Colonic mucosa (tissue), 4 donors: ENCODE measurements around the gene PTPRCAP. TPM values are rescaled to one million over a fixed set of nuclear protein-coding genes. Genes with fewer than 3 reads are reported as not detected.
"Not testable (repeated sequence)": the region's sequence is repeated elsewhere in the genome, so short reads cannot be mapped to it uniquely, and the experiment has no call there.

ENCODE experiments used
- DNase-seq: peaks from one replicate; pipeline ENCODE4 v3.0.0-alpha.2; 2020
- H3K27ac ChIP-seq: fragments of 200-600 bp; one replicate; pipeline ENCODE4 v1.8.0; 2021
- H3K27me3 ChIP-seq: fragments of 200-600 bp; one replicate; pipeline ENCODE4 v1.8.0; 2021
- H3K36me3 ChIP-seq: fragments of 200-600 bp; one replicate; pipeline ENCODE4 v1.8.0; 2021
- H3K4me1 ChIP-seq: fragments of 200-600 bp; one replicate; pipeline ENCODE4 v1.8.0; 2021; ENCODE audit warnings: mild to moderate bottlenecking
- H3K4me3 ChIP-seq: fragments of 200-600 bp; one replicate; pipeline ENCODE4 v1.8.0; 2021
- H3K9ac ChIP-seq, 2 donors: one replicate each; pipeline ENCODE4 v1.7.0; 2013; ENCODE audit warnings: control low read depth in 2 of 2, low read depth in 2 of 2, low read length in 2 of 2
- H3K9me3 ChIP-seq: fragments of 200-600 bp; one replicate; pipeline ENCODE4 v1.8.0; 2021
- CTCF ChIP-seq: fragments of 200-600 bp; IDR thresholded peaks from one replicate; pipeline ENCODE4 v1.8.0; 2022; ENCODE audit warnings: antibody characterized with exemption, mild to moderate bottlenecking
- intact Hi-C: fragments of 100-400 bp; cut with DNase I; formaldehyde crosslinking; loops from one replicate; pipeline ENCODE4 v1.14.1; 2022
- total RNA-seq, 2 donors: library from RNA; stranded (reverse); fragmentation: NEBNext Ultra II Directional in 1 of 2; extraction: Animal tissue kit (Norgen Biotek cat#: 25700) in 1 of 2; gene quantifications; one replicate each; pipeline ENCODE4 v1.2.1, GENCODE V29; 2021
- donor health status: healthy.
- donor health status: DM: no; HTN: no; CAD: no.
- donor health status: DM: no; HTN: no; CAD: no.

The PTPRCAP gene
- total RNA-seq, 2 donors from 2014 or later = 5.5 to 9.6 TPM

- peak overlapping the region in 1 of 2 donors; percentile 40 for H3K9ac ChIP-seq
- no peaks in the 10 kb centered on the region for H3K27me3 ChIP-seq
- H3K27ac ChIP-seq = peak overlapping the region; percentile 15
- no peak for DNase-seq
- no peaks in the 10 kb centered on the region for H3K9me3 ChIP-seq
- no peak for TF ChIP-seq CTCF
- peaks cover 18% of the 10 kb centered on the region for H3K4me1 ChIP-seq
- intact Hi-C loops = no loop called here
- no peak overlapping the region for H3K4me3 ChIP-seq
- H3K36me3 ChIP-seq = no peaks in the 10 kb centered on the region
Measured at GRCh38 chr11:67466367-67466766, 28.9 kb upstream of the PTPRCAP start.

GRCh38 chr11:67465530-67465929 lies 28.0 kb upstream of the PTPRCAP start:
- DNase-seq = peak; percentile 44
- H3K4me1 ChIP-seq = peaks cover 18% of the 10 kb centered on the region
- peak overlapping the region; percentile 94 for H3K27ac ChIP-seq
- H3K36me3 ChIP-seq, intact Hi-C loops, H3K9me3 ChIP-seq, H3K27me3 ChIP-seq: not testable (repeated sequence)
- H3K4me3 ChIP-seq = peak overlapping the region; percentile 63
- peak overlapping the region in 1 of 2 donors; percentile 64 for H3K9ac ChIP-seq

GRCh38 chr11:67465189-67465510 lies 27.7 kb upstream of the PTPRCAP start:
- Histone ChIP-seq H3K27me3 (no peaks in the 10 kb centered on the region), H3K9me3 (no peaks in the 10 kb centered on the region), H3K4me1 (peaks cover 18% of the 10 kb centered on the region), H3K27ac (peak overlapping the region; percentile 94), H3K9ac (peak overlapping the region; percentile 64 to 72), H3K36me3 (no peaks in the 10 kb centered on the region), H3K4me3 (peak overlapping the region; percentile 63)
- intact Hi-C loops = no loop called here
- no peak for TF ChIP-seq CTCF
- peak; percentile 37 for DNase-seq

GRCh38 chr11:67464411-67465188 lies 27.1 kb upstream of the PTPRCAP start:
- Histone ChIP-seq H3K36me3 (no peaks in the 10 kb centered on the region), H3K9me3 (no peaks in the 10 kb centered on the region), H3K27ac (peak overlapping the region; percentile 94), H3K4me3 (peak overlapping the region; percentile 63), H3K4me1 (peaks cover 18% of the 10 kb centered on the region), H3K27me3 (no peaks in the 10 kb centered on the region), H3K9ac (peak overlapping the region; percentile 64 to 72)
- TF ChIP-seq CTCF = no peak
- DNase-seq = peak; percentile 95
- intact Hi-C loops = no loop called here

GRCh38 chr11:67463680-67464410 lies 26.4 kb upstream of the PTPRCAP start:
- H3K27me3 ChIP-seq = no peaks in the 10 kb centered on the region
- no peaks in the 10 kb centered on the region for H3K36me3 ChIP-seq
- peak overlapping the region; percentile 94 for H3K27ac ChIP-seq
- no peaks in the 10 kb centered on the region for H3K9me3 ChIP-seq
- H3K4me1 ChIP-seq = peaks cover 18% of the 10 kb centered on the region
- peak; percentile 60 for DNase-seq
- intact Hi-C loops = no loop called here
- H3K9ac ChIP-seq = peak overlapping the region; percentile 45 to 61
- TF ChIP-seq CTCF = no peak
- peak overlapping the region; percentile 63 for H3K4me3 ChIP-seq

- no peak for DNase-seq
- H3K36me3 ChIP-seq = no peaks in the 10 kb centered on the region
- intact Hi-C loops = no loop called here
- H3K27ac ChIP-seq = no peak overlapping the region
- no peak for TF ChIP-seq CTCF
- no peaks in the 10 kb centered on the region for H3K9me3 ChIP-seq
- peaks cover 16% of the 10 kb centered on the region for H3K4me1 ChIP-seq
- H3K9ac ChIP-seq = no peak overlapping the region
- H3K27me3 ChIP-seq = no peaks in the 10 kb centered on the region
- no peak overlapping the region for H3K4me3 ChIP-seq
Measured at GRCh38 chr11:67463186-67463585, 25.7 kb upstream of the PTPRCAP start.
